SK-N-MC (cell line): ENCODE data around the gene CGREF1.

Experiments used
- DNase-seq: peaks from one replicate; pipeline ENCODE4 v3.0.0-alpha.2; 2011; ENCODE audit warnings: low read depth, low spot score
- H3K27ac ChIP-seq: fragments of 200-600 bp; sonication (generic); 2 replicates; pipeline ENCODE4 v1.5.1; 2016; ENCODE audit warnings: mixed run types
- H3K36me3 ChIP-seq: fragments of 200-600 bp; sonication (generic); 2 replicates; pipeline ENCODE4 v1.6.1; 2017; ENCODE audit warnings: antibody characterized with exemption, low read length, mixed read lengths; ENCODE audit not compliant: insufficient read depth
- H3K4me3 ChIP-seq: fragments of 200-600 bp; sonication (generic); 2 replicates; pipeline ENCODE4 v1.5.1; 2016
- H3K9ac ChIP-seq: fragments of 200-600 bp; sonication (generic); 2 replicates; pipeline ENCODE4 v1.8.0; 2017; ENCODE audit warnings: mixed run types, mixed read lengths; ENCODE audit not compliant: insufficient read length
- H3K9me3 ChIP-seq: fragments of 200-600 bp; sonication (generic); 2 replicates; pipeline ENCODE4 v1.6.1; 2017; ENCODE audit warnings: low read depth, mild to moderate bottlenecking, antibody characterized with exemption, low read length, moderate library complexity, mixed read lengths
- EZH2 ChIP-seq: fragments of 200-600 bp; sonication (generic); IDR thresholded peaks from one replicate; pipeline ENCODE4 v1.6.1; 2017; ENCODE audit warnings: antibody characterized with exemption
- FOXP2 ChIP-seq: optimal IDR thresholded peaks from 2 replicates; pipeline ENCODE3; 2011; ENCODE audit warnings: mild to moderate bottlenecking, moderate library complexity; ENCODE audit not compliant: insufficient read depth; ENCODE audit errors: extremely low read length, control extremely low read depth
- POLR2AphosphoS5 ChIP-seq: IDR thresholded peaks from 2 replicates; pipeline ENCODE4 v1.6.1; 2012; ENCODE audit warnings: mild to moderate bottlenecking, low read depth, low read length, borderline replicate concordance

CGREF1 gene

GRCh38 chr2:27087823-27088410 lies 31.0 kb downstream of the CGREF1 start:
- TF ChIP-seq POLR2AphosphoS5 (no peak), EZH2 (no peak), FOXP2 (no peak)
- Histone ChIP-seq H3K9ac (peak overlapping the region; percentile 71), H3K36me3 (peaks cover 2% of the 10 kb centered on the region; the same call in 1 of the 2 replicates), H3K4me3 (peak overlapping the region; percentile 82), H3K9me3 (no peaks in the 10 kb centered on the region), H3K27ac (0 out of 2 replicates have a peak overlapping the region, but pooled peaks have one; percentile 19)
- DNase-seq, result no peak

GRCh38 chr2:27086724-27087593 lies 32.0 kb downstream of the CGREF1 start, which contains the start of gene KHK:
KHK (plus strand) TSS chr2:27086772; CDS start chr2:27087260, 488 bp downstream.
- H3K9me3 ChIP-seq, result no peaks in the 10 kb centered on the region
- H3K4me3 ChIP-seq, result peak within 1 kb of the TSS; percentile 82
- no peak for DNase-seq
- peak within 1 kb of the TSS; percentile 91 for H3K9ac ChIP-seq
- no peak for TF ChIP-seq FOXP2
- TF ChIP-seq POLR2AphosphoS5, result no peak; the same call in 1 of the 2 replicates
- TF ChIP-seq EZH2, result no peak
- H3K36me3 ChIP-seq, result peaks cover 10% of the 10 kb centered on the region; the same call in 1 of the 2 replicates
- H3K27ac ChIP-seq, result peak within 1 kb of the TSS; percentile 73; the same call in 1 of the 2 replicates

GRCh38 chr2:27086090-27086723 lies 32.7 kb downstream of the CGREF1 start:
- no peak for DNase-seq
- TF ChIP-seq EZH2, result no peak
- TF ChIP-seq POLR2AphosphoS5, result peak; percentile 69
- TF ChIP-seq FOXP2, result peak; percentile 70
- peak overlapping the region; percentile 73; the same call in 1 of the 2 replicates for H3K27ac ChIP-seq
- H3K9ac ChIP-seq, result peak overlapping the region; percentile 91
- no peaks in the 10 kb centered on the region for H3K9me3 ChIP-seq
- peaks cover 17% of the 10 kb centered on the region; the same call in 1 of the 2 replicates for H3K36me3 ChIP-seq
- H3K4me3 ChIP-seq, result peak overlapping the region; percentile 82

DNA sequence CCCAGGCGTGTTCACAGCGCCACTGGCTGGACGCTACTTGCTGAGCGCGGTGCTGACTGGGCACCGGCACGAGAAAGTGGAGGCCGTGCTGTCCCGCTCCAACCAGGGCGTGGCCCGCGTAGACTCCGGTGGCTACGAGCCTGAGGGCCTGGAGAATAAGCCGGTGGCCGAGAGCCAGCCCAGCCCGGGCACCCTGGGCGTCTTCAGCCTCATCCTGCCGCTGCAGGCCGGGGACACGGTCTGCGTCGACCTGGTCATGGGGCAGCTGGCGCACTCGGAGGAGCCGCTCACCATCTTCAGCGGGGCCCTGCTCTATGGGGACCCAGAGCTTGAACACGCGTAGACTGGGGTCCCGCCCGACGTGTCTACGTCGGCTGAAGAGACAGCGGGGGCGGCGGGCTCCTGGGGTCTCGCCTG lies 33.2 kb downstream of the CGREF1 start:
- H3K27ac ChIP-seq, result no peak overlapping the region
- no peak for DNase-seq
- TF ChIP-seq POLR2AphosphoS5 (no peak), FOXP2 (no peak), EZH2 (no peak)
- H3K9ac ChIP-seq, result peak overlapping the region; percentile 91
- peaks cover 17% of the 10 kb centered on the region; the same call in 1 of the 2 replicates for H3K36me3 ChIP-seq
- no peaks in the 10 kb centered on the region for H3K9me3 ChIP-seq
- H3K4me3 ChIP-seq, result peak overlapping the region; percentile 82

- Histone ChIP-seq H3K36me3 (peaks cover 17% of the 10 kb centered on the region; the same call in 1 of the 2 replicates), H3K4me3 (peak overlapping the region; percentile 82; the same call in 1 of the 2 replicates), H3K27ac (no peak overlapping the region), H3K9ac (peak overlapping the region; percentile 91), H3K9me3 (no peaks in the 10 kb centered on the region)
- no peak for DNase-seq
- no peak for TF ChIP-seq POLR2AphosphoS5
- TF ChIP-seq EZH2, result no peak
- no peak for TF ChIP-seq FOXP2
These were observed 33.8 kb downstream of the CGREF1 start for GRCh38 chr2:27085062-27085672.

DNA sequence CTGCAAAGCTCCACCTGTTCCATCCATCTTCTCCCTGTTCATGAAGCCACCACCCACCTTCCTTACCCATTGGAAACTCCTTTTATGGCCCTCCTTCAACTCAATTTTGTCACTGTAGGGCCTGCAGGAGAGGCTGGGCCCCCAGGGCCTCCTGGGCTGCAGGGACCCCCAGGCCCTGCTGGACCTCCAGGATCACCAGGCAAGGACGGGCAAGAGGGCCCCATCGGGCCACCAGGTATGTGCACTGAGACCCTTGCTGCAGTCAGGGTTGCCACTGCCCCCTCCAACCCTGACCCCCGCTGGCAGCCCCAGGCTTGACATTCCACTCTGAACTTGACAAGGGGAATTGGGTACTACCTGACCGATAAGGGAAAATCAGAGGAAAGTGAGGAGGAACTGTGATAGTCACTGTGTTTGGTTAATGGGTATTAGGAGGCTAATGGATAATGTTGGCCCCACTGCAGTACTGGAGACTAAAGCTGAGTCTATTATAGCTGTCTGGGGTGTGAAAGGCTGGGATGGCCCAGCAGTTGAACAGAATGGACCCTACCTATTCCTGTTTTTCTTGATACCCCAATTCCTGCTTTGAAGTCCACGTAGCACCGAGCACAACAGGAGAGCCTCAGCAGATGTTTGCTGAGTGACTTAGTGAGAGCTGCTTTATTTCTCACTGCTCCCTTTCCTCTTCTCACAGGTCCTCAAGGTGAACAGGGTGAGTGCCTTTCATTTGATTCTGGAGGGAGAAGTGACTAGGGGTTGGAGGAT lies 34.4 kb downstream of the CGREF1 start:
- TF ChIP-seq EZH2 (no peak), POLR2AphosphoS5 (no peak), FOXP2 (no peak)
- H3K27ac ChIP-seq, result no peak overlapping the region
- H3K9me3 ChIP-seq, result no peaks in the 10 kb centered on the region
- peaks cover 17% of the 10 kb centered on the region; the same call in 1 of the 2 replicates for H3K36me3 ChIP-seq
- DNase-seq, result no peak
- no peak overlapping the region for H3K9ac ChIP-seq
- H3K4me3 ChIP-seq, result no peak overlapping the region

- Histone ChIP-seq H3K27ac (0 out of 2 replicates have a peak overlapping the region, but pooled peaks have one; percentile 8), H3K4me3 (no peak overlapping the region), H3K9me3 (no peaks in the 10 kb centered on the region), H3K36me3 (peaks cover 17% of the 10 kb centered on the region; the same call in 1 of the 2 replicates), H3K9ac (no peak overlapping the region)
- no peak for DNase-seq
- TF ChIP-seq EZH2 (no peak), POLR2AphosphoS5 (no peak), FOXP2 (no peak)
These were observed 35.3 kb downstream of the CGREF1 start for GRCh38 chr2:27083410-27084296.
